ENCODE data around the gene ANKRD39. TPM values are rescaled to one million over a fixed set of nuclear protein-coding genes. Genes with fewer than 3 reads are reported as not detected.
A peak's percentile ranks its signal among the peaks of the same experiment; 100 is the strongest.

Gene ANKRD39
- total RNA-seq, 3 donors from 2014 or later: 11.2 to 14.1 (median 12.2) TPM

- ATAC-seq (no peak), DNase-seq (no peak)
- intact Hi-C loops (cut with DNase I, micrococcal nuclease): no loop called here
- no peak for TF ChIP-seq CTCF (IDR thresholded peaks at IDR 0.05)
- peaks cover 5% of the 10 kb centered on the region for H3K4me1 ChIP-seq (ENCODE audit: low read depth)
- H3K36me3 ChIP-seq (ENCODE audit: low read depth): peaks cover 4% of the 10 kb centered on the region
- no peaks in the 10 kb centered on the region for H3K9me3 ChIP-seq
- no peak overlapping the region for H3K4me3 ChIP-seq
These were observed 52.8 kb downstream of the ANKRD39 start for GRCh38 chr2:96804986-96805385.

GRCh38 chr2:96802721-96803120 lies 55.1 kb downstream of the ANKRD39 start:
- Histone ChIP-seq H3K4me1 (ENCODE audit: low read depth) (peaks cover 5% of the 10 kb centered on the region), H3K9me3 (no peaks in the 10 kb centered on the region), H3K4me3 (no peak overlapping the region), H3K36me3 (ENCODE audit: low read depth) (peaks cover 4% of the 10 kb centered on the region)
- DNase-seq: no peak
- no peak for TF ChIP-seq CTCF (IDR thresholded peaks at IDR 0.05)
- intact Hi-C loops (cut with DNase I, micrococcal nuclease): no loop called here
- no peak for ATAC-seq

GRCh38 chr2:96801786-96802595 lies 55.8 kb downstream of the ANKRD39 start:
- TF ChIP-seq CTCF (IDR thresholded peaks at IDR 0.05): no peak
- Histone ChIP-seq H3K9me3 (no peaks in the 10 kb centered on the region), H3K36me3 (ENCODE audit: low read depth) (peaks cover 4% of the 10 kb centered on the region), H3K4me1 (ENCODE audit: low read depth) (peaks cover 5% of the 10 kb centered on the region), H3K4me3 (no peak overlapping the region)
- intact Hi-C loops (cut with DNase I, micrococcal nuclease): no loop called here
- DNase-seq (peak in 1 of 3 donors; percentile 67), ATAC-seq (peak; percentile 15)

- peak; percentile 81 for TF ChIP-seq CTCF (IDR thresholded peaks at IDR 0.05)
- DNase-seq: peak; percentile 84 to 89 (median 88)
- H3K9me3 ChIP-seq: no peaks in the 10 kb centered on the region
- intact Hi-C loops (cut with DNase I, micrococcal nuclease): no loop called here
- H3K36me3 ChIP-seq (ENCODE audit: low read depth): peaks cover 4% of the 10 kb centered on the region
- no peak overlapping the region for H3K4me3 ChIP-seq
- H3K4me1 ChIP-seq (ENCODE audit: low read depth): peaks cover 5% of the 10 kb centered on the region
- ATAC-seq: peak; percentile 96
These were observed 56.6 kb downstream of the ANKRD39 start for GRCh38 chr2:96801005-96801785.

GRCh38 chr2:96800061-96801004 lies 57.5 kb downstream of the ANKRD39 start:
- TF ChIP-seq CTCF (IDR thresholded peaks at IDR 0.05): no peak
- DNase-seq (no peak), ATAC-seq (peak; percentile 24)
- Histone ChIP-seq H3K36me3 (ENCODE audit: low read depth) (peaks cover 4% of the 10 kb centered on the region), H3K4me1 (ENCODE audit: low read depth) (peaks cover 5% of the 10 kb centered on the region), H3K4me3 (no peak overlapping the region), H3K9me3 (no peaks in the 10 kb centered on the region)
- intact Hi-C loops (cut with DNase I, micrococcal nuclease): no loop called here

Data from mucosa of descending colon (tissue), 3 donors.